ENCODE results near the gene ZNF317.

GRCh38 chr19:9183000-9183399, 42.8 kb downstream of the ZNF317 start:
- TF ChIP-seq TAF1 (conservative IDR thresholded peaks at IDR 0.05) (no peak), CTCF (IDR thresholded peaks at IDR 0.05; ENCODE audit: low read depth, low read length, missing input control) (no peak), GABPA (IDR thresholded peaks at IDR 0.05 in 1 of 2, conservative IDR thresholded peaks at IDR 0.05 in 1 of 2) (no peak), MAX (IDR thresholded peaks at IDR 0.05) (no peak), JUND (IDR thresholded peaks at IDR 0.05) (no peak), ZBTB33 (IDR thresholded peaks at IDR 0.05) (no peak), SP1 (IDR thresholded peaks at IDR 0.05) (no peak)
